HepG2 (cell line): ENCODE measurements around the gene HPCAL1. TPM values are rescaled to one million over a fixed set of nuclear protein-coding genes. Genes with fewer than 3 reads are reported as not detected.
A peak's percentile ranks its signal among the peaks of the same experiment; 100 is the strongest.

Source experiments
- AFF4 ChIP-seq: sonication (generic); formaldehyde crosslinking; IDR thresholded peaks from 2 replicates; pipeline ENCODE4 v1.4.0; 2020; ENCODE audit warnings: missing genetic modification reagents
- ATF7 ChIP-seq, 2 experiments: fragments of 450-650 bp in 1 of 2; sonication (generic) in 1 of 2; formaldehyde crosslinking in 1 of 2; IDR thresholded peaks; 2 replicates each; pipeline versions ENCODE4 v1.4.0 to v1.6.1; 2016 to 2020; ENCODE audit warnings: antibody characterized with exemption in 1 of 2, mild to moderate bottlenecking in 1 of 2, missing genetic modification reagents in 1 of 2
- HDAC2 ChIP-seq: sonication (generic); formaldehyde crosslinking; IDR thresholded peaks from 2 replicates; pipeline ENCODE4 v1.4.0; 2020; ENCODE audit warnings: missing genetic modification reagents
- HOMEZ ChIP-seq: IDR thresholded peaks from 2 replicates; pipeline ENCODE4 v1.6.1; 2016; ENCODE audit warnings: low read depth
- KDM4B ChIP-seq: sonication (generic); formaldehyde crosslinking; IDR thresholded peaks from 2 replicates; pipeline ENCODE4 v1.4.0; 2020; ENCODE audit warnings: missing genetic modification reagents
- MAFG ChIP-seq: sonication (generic); formaldehyde crosslinking; IDR thresholded peaks from 2 replicates; pipeline ENCODE4 v1.5.1; 2020; ENCODE audit warnings: mild to moderate bottlenecking, missing genetic modification reagents
- PBX2 ChIP-seq: IDR thresholded peaks from 2 replicates; pipeline ENCODE4 v1.6.1; 2016; ENCODE audit warnings: control low read depth
- RCOR2 ChIP-seq: IDR thresholded peaks from 2 replicates; pipeline ENCODE4 v1.6.1; 2016; ENCODE audit warnings: missing biosample characterization, missing genetic modification reagents
- THRA ChIP-seq: sonication (generic); formaldehyde crosslinking; IDR thresholded peaks from 2 replicates; pipeline ENCODE4 v1.4.0; 2020; ENCODE audit warnings: missing genetic modification reagents, borderline replicate concordance
- ZFP62 ChIP-seq: sonication (generic); formaldehyde crosslinking; IDR thresholded peaks from 2 replicates; pipeline ENCODE4 v1.4.0; 2020; ENCODE audit warnings: missing genetic modification reagents
- ZIK1 ChIP-seq: sonication (generic); formaldehyde crosslinking; IDR thresholded peaks from 2 replicates; pipeline ENCODE4 v1.5.0; 2020; ENCODE audit warnings: mild to moderate bottlenecking, low read depth, missing genetic modification reagents, borderline replicate concordance
- ZNF256 ChIP-seq: sonication (generic); formaldehyde crosslinking; conservative IDR thresholded peaks from 2 replicates; pipeline ENCODE4 v1.4.0; 2020; ENCODE audit warnings: missing genetic modification reagents
- ZNF496 ChIP-seq: sonication (generic); formaldehyde crosslinking; IDR thresholded peaks from 2 replicates; pipeline ENCODE4 v1.8.1; 2023; ENCODE audit warnings: mild to moderate bottlenecking, moderate library complexity, missing genetic modification reagents; ENCODE audit not compliant: insufficient replicate concordance
- ZNF512B ChIP-seq: sonication (generic); formaldehyde crosslinking; IDR thresholded peaks from 2 replicates; pipeline ENCODE4 v1.5.1; 2020; ENCODE audit warnings: missing genetic modification reagents, mild to moderate bottlenecking, borderline replicate concordance
- ZNF598 ChIP-seq: sonication (generic); formaldehyde crosslinking; IDR thresholded peaks from 2 replicates; pipeline ENCODE4 v1.5.1; 2020; ENCODE audit warnings: mild to moderate bottlenecking, missing genetic modification reagents, borderline replicate concordance
- ZNF746 ChIP-seq: sonication (generic); formaldehyde crosslinking; IDR thresholded peaks from 2 replicates; pipeline ENCODE4 v1.8.0; 2022; ENCODE audit warnings: mild to moderate bottlenecking, missing genetic modification reagents
- ZNF777 ChIP-seq: sonication (generic); formaldehyde crosslinking; IDR thresholded peaks from 2 replicates; pipeline ENCODE4 v1.4.0; 2020; ENCODE audit warnings: missing genetic modification reagents
- polyA plus RNA-seq, 8 experiments: library from polyadenylated mRNA; depleted of rRNA in 3 of 8; stranded (reverse) in 7 of 8; unstranded in 1 of 8; fragments of >200 nt; fragmentation: Illumina TruSeq in 4 of 8; extraction: Trizol in 4 of 8; gene quantifications; 2 replicates each; pipeline versions ENCODE4 v1.2.1 to v1.2.3, GENCODE V29; 2011 to 2016; ENCODE audit warnings: low read depth in 4 of 8, missing spikeins in 1 of 8, mixed read lengths in 1 of 8; ENCODE audit not compliant: insufficient read depth in 1 of 8
- total RNA-seq, 5 experiments: library from RNA; depleted of rRNA; stranded (reverse); fragments of >200 nt; fragmentation: Illumina TruSeq; extraction: Trizol; gene quantifications; 2 replicates each; pipeline ENCODE4 v1.2.3, GENCODE V29; 2016; ENCODE audit warnings: low read depth in 1 of 5

HPCAL1 gene
- total and polyA plus RNA-seq, 2 of the 13 experiments (the other 11 are each of a cell fraction or from before 2014, with no cell fraction given), result 29.5 to 29.9 TPM

GRCh38 chr2:10408649-10409579 lies 106.2 kb downstream of the HPCAL1 start (continued):
- TF ChIP-seq ZNF496, result no peak
- TF ChIP-seq RCOR2, result no peak
- TF ChIP-seq ZNF777 (CRISPR knock-in tag), result no peak
- TF ChIP-seq ZNF746, result no peak
- peak; percentile 87; the same call in 1 of the 2 replicates for TF ChIP-seq ZNF598 (CRISPR knock-in tag)
- no peak for TF ChIP-seq ZFP62 (CRISPR knock-in tag)
- TF ChIP-seq THRA (CRISPR knock-in tag), result peak; percentile 69
- no peak for TF ChIP-seq PBX2 (CRISPR knock-in tag)
- no peak for TF ChIP-seq MAFG
- TF ChIP-seq ZIK1 (CRISPR knock-in tag), result no peak
- TF ChIP-seq HDAC2 (CRISPR knock-in tag), result peak; percentile 84
- TF ChIP-seq ZNF256 (CRISPR knock-in tag), result no peak
- 0 out of 2 replicates have a peak, but pooled peaks have one; percentile 70 for TF ChIP-seq KDM4B (CRISPR knock-in tag)
- 0 out of 2 replicates have a peak, but pooled peaks have one; percentile 42 for TF ChIP-seq HOMEZ (CRISPR knock-in tag)
- no peak for TF ChIP-seq AFF4 (CRISPR knock-in tag)
- TF ChIP-seq ATF7 (IDR thresholded peaks at IDR 0.05), result no peak
- TF ChIP-seq ATF7 (CRISPR knock-in tag; IDR thresholded peaks at IDR 0.05), result no peak
- no peak for TF ChIP-seq ZNF512B
